Loucy (cell line): ENCODE data around the gene SLC7A4.

Experiments used
- H2AFZ ChIP-seq: fragments of 200-600 bp; sonication (generic); 2 replicates; pipeline ENCODE4 v1.6.0; 2016; ENCODE audit warnings: antibody characterized with exemption, mild to moderate bottlenecking, low read length, moderate library complexity
- H3F3A ChIP-seq: fragments of 200-600 bp; 2 replicates; pipeline ENCODE4 v1.6.0; 2016; ENCODE audit warnings: antibody characterized with exemption, low read depth, mild to moderate bottlenecking
- H3K27me3 ChIP-seq: fragments of 200-600 bp; sonication (generic); 2 replicates; pipeline ENCODE4 v1.6.1; 2014; ENCODE audit warnings: low read length, mild to moderate bottlenecking; ENCODE audit not compliant: insufficient read depth, poor library complexity, severe bottlenecking
- H3K36me3 ChIP-seq: fragments of 200-600 bp; sonication (generic); 2 replicates; pipeline ENCODE4 v1.6.1; 2016; ENCODE audit warnings: low read length; ENCODE audit not compliant: insufficient read depth
- H3K4me1 ChIP-seq: fragments of 200-600 bp; sonication (generic); 2 replicates; pipeline ENCODE4 v1.5.1; 2014; ENCODE audit warnings: low read length, mild to moderate bottlenecking; ENCODE audit not compliant: insufficient read depth, poor library complexity, severe bottlenecking
- H3K4me2 ChIP-seq: fragments of 200-600 bp; sonication (generic); 2 replicates; pipeline ENCODE4 v1.6.0; 2014; ENCODE audit warnings: antibody characterized with exemption, low read length, low read depth, mild to moderate bottlenecking; ENCODE audit not compliant: poor library complexity, severe bottlenecking
- H3K4me3 ChIP-seq: fragments of 200-600 bp; sonication (generic); 2 replicates; pipeline ENCODE4 v1.5.1; 2014; ENCODE audit warnings: low read length, mild to moderate bottlenecking, mixed read lengths; ENCODE audit not compliant: poor library complexity, severe bottlenecking
- H3K79me2 ChIP-seq: fragments of 200-600 bp; sonication (generic); 2 replicates; pipeline ENCODE4 v1.6.1; 2014; ENCODE audit warnings: low read length; ENCODE audit not compliant: insufficient read depth
- H3K9ac ChIP-seq: fragments of 200-600 bp; sonication (generic); 2 replicates; pipeline ENCODE4 v1.6.0; 2014; ENCODE audit warnings: mild to moderate bottlenecking, low read depth, low read length, moderate library complexity; ENCODE audit not compliant: poor library complexity, severe bottlenecking
- H3K9me2 ChIP-seq: fragments of 200-600 bp; sonication (generic); replicated peaks from 2 replicates; pipeline ENCODE4 v1.6.1; 2016; ENCODE audit warnings: low read depth, low read length, mixed read lengths
- H3K9me3 ChIP-seq: fragments of 200-600 bp; sonication (generic); 2 replicates; pipeline ENCODE4 v1.6.1; 2014; ENCODE audit warnings: mild to moderate bottlenecking, antibody characterized with exemption, low read length, low read depth; ENCODE audit not compliant: insufficient read depth
- H4K20me1 ChIP-seq: fragments of 200-600 bp; sonication (generic); 2 replicates; pipeline ENCODE4 v1.6.0; 2014; ENCODE audit warnings: antibody characterized with exemption, low read length, mild to moderate bottlenecking; ENCODE audit not compliant: insufficient read depth, poor library complexity, severe bottlenecking
- CTCF ChIP-seq: fragments of 200-600 bp; sonication (generic); conservative IDR thresholded peaks from 2 replicates; pipeline ENCODE4 v1.5.1; 2014; ENCODE audit warnings: mild to moderate bottlenecking, antibody characterized with exemption, low read length
- EZH2phosphoT487 ChIP-seq: fragments of 200-600 bp; IDR thresholded peaks from 2 replicates; pipeline ENCODE4 v1.6.1; 2018; ENCODE audit warnings: antibody characterized with exemption, mild to moderate bottlenecking, moderate library complexity, borderline replicate concordance

SLC7A4 gene

GRCh38 chr22:21055880-21056319 is 23.5 kb upstream of the SLC7A4 start:
- H3K79me2 ChIP-seq = no peaks in the 10 kb centered on the region
- H4K20me1 ChIP-seq = no peaks in the 10 kb centered on the region
- no peaks in the 10 kb centered on the region for H3K36me3 ChIP-seq
- H3K9ac ChIP-seq = no peak overlapping the region
- H3K4me1 ChIP-seq = peaks cover 27% of the 10 kb centered on the region
- TF ChIP-seq EZH2phosphoT487 (no peak), CTCF (no peak)
- no peaks in the 10 kb centered on the region for H3K9me3 ChIP-seq
- H3K4me2 ChIP-seq = peak overlapping the region; percentile 9
- H3K9me2 ChIP-seq = no peaks in the 10 kb centered on the region
- H2AFZ ChIP-seq = peak overlapping the region; percentile 9; the same call in 1 of the 2 replicates
- H3K4me3 ChIP-seq = no peak overlapping the region
- no peaks in the 10 kb centered on the region for H3F3A ChIP-seq
- H3K27me3 ChIP-seq = no peaks in the 10 kb centered on the region

- no peaks in the 10 kb centered on the region for H3K9me3 ChIP-seq
- no peak overlapping the region for H3K9ac ChIP-seq
- peaks cover 28% of the 10 kb centered on the region for H3K4me1 ChIP-seq
- H3K36me3 ChIP-seq = no peaks in the 10 kb centered on the region
- H3K4me3 ChIP-seq = no peak overlapping the region
- peak overlapping the region; percentile 9; the same call in 1 of the 2 replicates for H2AFZ ChIP-seq
- no peaks in the 10 kb centered on the region for H3K9me2 ChIP-seq
- H3K4me2 ChIP-seq = peak overlapping the region; percentile 9
- no peaks in the 10 kb centered on the region for H4K20me1 ChIP-seq
- H3F3A ChIP-seq = no peaks in the 10 kb centered on the region
- TF ChIP-seq CTCF = no peak
- no peak for TF ChIP-seq EZH2phosphoT487
- H3K27me3 ChIP-seq = no peaks in the 10 kb centered on the region
- H3K79me2 ChIP-seq = no peaks in the 10 kb centered on the region
These were observed 23.1 kb upstream of the SLC7A4 start for GRCh38 chr22:21055564-21055834.

GRCh38 chr22:21054714-21055563 is 22.6 kb upstream of the SLC7A4 start:
- Histone ChIP-seq H3K4me1 (peaks cover 28% of the 10 kb centered on the region), H2AFZ (0 out of 2 replicates have a peak overlapping the region, but pooled peaks have one; percentile 9), H3K27me3 (no peaks in the 10 kb centered on the region), H3K9me3 (no peaks in the 10 kb centered on the region), H3K4me2 (peak overlapping the region; percentile 9), H3K79me2 (no peaks in the 10 kb centered on the region), H3K36me3 (no peaks in the 10 kb centered on the region), H4K20me1 (no peaks in the 10 kb centered on the region), H3K4me3 (no peak overlapping the region), H3F3A (no peaks in the 10 kb centered on the region), H3K9me2 (no peaks in the 10 kb centered on the region), H3K9ac (no peak overlapping the region)
- TF ChIP-seq EZH2phosphoT487 (no peak), CTCF (no peak)
